Trophoblast cell (in vitro differentiated cells and primary cell): ENCODE measurements around the gene HOXB6.

Experiments
- DNase-seq, 2 donors: peaks; one replicate each; pipeline ENCODE4 v3.0.0-alpha.2; 2016
- H2AFZ ChIP-seq: 2 replicates; pipeline ENCODE4 v1.6.1; 2013; ENCODE audit warnings: low read length, moderate library complexity, mild to moderate bottlenecking; ENCODE audit not compliant: insufficient read depth, poor library complexity
- H2AK5ac ChIP-seq: 2 replicates; pipeline ENCODE4 v1.6.1; 2013; ENCODE audit warnings: mild to moderate bottlenecking, low read length
- H2BK120ac ChIP-seq: 2 replicates; pipeline ENCODE4 v1.6.1; 2013; ENCODE audit warnings: low read length, mild to moderate bottlenecking, moderate library complexity; ENCODE audit not compliant: insufficient read depth, poor library complexity
- H2BK12ac ChIP-seq: 2 replicates; pipeline ENCODE4 v1.6.1; 2013; ENCODE audit warnings: mild to moderate bottlenecking, low read length, moderate library complexity
- H2BK5ac ChIP-seq: 2 replicates; pipeline ENCODE4 v1.6.1; 2013; ENCODE audit warnings: low read length, low read depth, moderate library complexity, mild to moderate bottlenecking; ENCODE audit not compliant: poor library complexity
- H3K14ac ChIP-seq: 2 replicates; pipeline ENCODE4 v1.6.1; 2013; ENCODE audit warnings: mild to moderate bottlenecking, low read length
- H3K18ac ChIP-seq: 2 replicates; pipeline ENCODE4 v1.6.1; 2013; ENCODE audit warnings: mild to moderate bottlenecking, low read length
- H3K23ac ChIP-seq: 2 replicates; pipeline ENCODE4 v1.6.1; 2013; ENCODE audit warnings: low read length
- H3K27ac ChIP-seq: 2 replicates; pipeline ENCODE4 v1.5.1; 2013; ENCODE audit warnings: low read depth, mild to moderate bottlenecking, inconsistent platforms, low read length, moderate library complexity
- H3K27me3 ChIP-seq: 2 replicates; pipeline ENCODE4 v1.6.1; 2013; ENCODE audit warnings: inconsistent platforms, mild to moderate bottlenecking, low read length, moderate library complexity; ENCODE audit not compliant: insufficient read depth
- H3K36me3 ChIP-seq, 2 experiments: 1 replicate in 1 of 2; 2 replicates in 1 of 2; pipeline ENCODE4 v1.6.1; 2013; ENCODE audit warnings: low read length in 2 of 2, mild to moderate bottlenecking in 2 of 2, moderate library complexity in 1 of 2; ENCODE audit not compliant: insufficient read depth in 2 of 2, control insufficient read depth in 1 of 2
- H3K4ac ChIP-seq: 2 replicates; pipeline ENCODE4 v1.6.1; 2013; ENCODE audit warnings: low read depth, mild to moderate bottlenecking, low read length, moderate library complexity
- H3K4me1 ChIP-seq, 2 experiments: 1 replicate in 1 of 2; 2 replicates in 1 of 2; pipeline ENCODE4 v1.6.1; 2013; ENCODE audit warnings: low read length in 2 of 2, mild to moderate bottlenecking in 2 of 2, moderate library complexity in 1 of 2; ENCODE audit not compliant: insufficient read depth in 2 of 2, control insufficient read depth in 1 of 2
- H3K4me2 ChIP-seq: 2 replicates; pipeline ENCODE4 v1.6.1; 2013; ENCODE audit warnings: inconsistent platforms, mild to moderate bottlenecking, low read length, moderate library complexity
- H3K4me3 ChIP-seq: 2 replicates; pipeline ENCODE4 v1.5.1; 2013; ENCODE audit warnings: mild to moderate bottlenecking, low read depth, low read length, inconsistent platforms
- H3K79me1 ChIP-seq: one replicate; pipeline ENCODE4 v1.6.1; 2013; ENCODE audit warnings: low read length
- H3K79me2 ChIP-seq: 2 replicates; pipeline ENCODE4 v1.6.1; 2013; ENCODE audit warnings: low read length, mild to moderate bottlenecking; ENCODE audit not compliant: control insufficient read depth, insufficient read depth, poor library complexity
- H3K9ac ChIP-seq: 2 replicates; pipeline ENCODE4 v1.6.1; 2013; ENCODE audit warnings: mild to moderate bottlenecking, low read length
- H3K9me3 ChIP-seq: 2 replicates; pipeline ENCODE4 v1.6.1; 2013; ENCODE audit warnings: low read depth, mild to moderate bottlenecking, control low read depth, inconsistent platforms, low read length; ENCODE audit not compliant: insufficient read depth
- H4K12ac ChIP-seq: 2 replicates; pipeline ENCODE4 v1.6.1; 2013; ENCODE audit warnings: low read depth, mild to moderate bottlenecking, low read length, moderate library complexity
- H4K8ac ChIP-seq: 2 replicates; pipeline ENCODE4 v1.6.1; 2013; ENCODE audit warnings: low read depth, mild to moderate bottlenecking, low read length, moderate library complexity
- H4K91ac ChIP-seq: one replicate; pipeline ENCODE4 v1.6.1; 2013; ENCODE audit warnings: low read depth, mild to moderate bottlenecking, low read length, moderate library complexity
- WGBS: extraction: QIAGEN DNeasy Blood & Tissue Kit; methylation state at CpG from one replicate; pipeline ENCODE4 v1.1.7; 2013; ENCODE audit warnings: missing lambda C conversion rate; ENCODE audit not compliant: insufficient read length, insufficient coverage; ENCODE audit errors: extremely low coverage; 5-methylcytosine and 5-hydroxymethylcytosine counted together

The HOXB6 gene

DNA sequence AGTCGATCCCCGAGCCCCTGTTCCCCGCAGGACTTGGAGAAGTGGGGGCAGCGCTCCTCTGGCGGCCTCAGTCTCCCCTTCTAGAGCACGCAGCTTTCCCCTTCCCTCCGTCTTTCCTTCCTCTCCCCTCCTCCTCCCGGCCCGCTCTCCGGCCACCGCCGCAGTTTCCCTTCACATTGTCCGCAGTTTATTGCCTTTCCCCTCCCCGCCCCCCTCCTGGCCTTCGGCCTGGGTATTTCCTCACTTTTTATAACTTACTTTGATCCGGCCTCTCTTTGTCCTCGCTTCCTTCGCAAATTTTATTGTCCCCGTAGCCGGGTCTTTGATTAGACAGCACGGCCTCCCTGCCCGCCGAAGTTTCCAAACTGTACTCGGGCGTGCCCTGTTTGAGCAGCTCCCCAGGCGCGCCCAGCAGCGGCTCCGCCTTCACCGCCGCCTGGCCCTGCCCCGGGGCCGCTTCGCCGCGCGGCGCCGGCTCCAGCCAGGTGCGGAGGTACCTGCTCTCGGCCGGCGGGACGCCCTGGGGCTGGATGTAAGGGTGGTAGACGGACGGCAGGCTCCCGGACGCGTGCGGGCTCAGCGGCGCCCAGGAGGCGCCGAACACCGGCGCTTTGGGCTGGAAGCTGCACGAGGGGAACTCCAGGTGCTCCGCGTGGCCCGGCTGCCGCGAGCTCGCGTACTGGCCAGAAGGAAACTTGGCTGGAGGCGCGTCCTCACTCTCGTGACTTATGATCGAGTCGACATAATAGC, 20.9 kb upstream of the HOXB6 start:
- peak overlapping the region; percentile 69 for H2AFZ ChIP-seq
- no peak overlapping the region for H4K8ac ChIP-seq
- no peak overlapping the region for H4K91ac ChIP-seq
- H3K4ac ChIP-seq = no peak overlapping the region
- no peak overlapping the region for H2BK120ac ChIP-seq
- peaks cover 9% of the 10 kb centered on the region for H3K9me3 ChIP-seq
- peak overlapping the region; percentile 21 for H3K4me3 ChIP-seq
- H3K9ac ChIP-seq = no peak overlapping the region
- H2AK5ac ChIP-seq = no peak overlapping the region
- H3K14ac ChIP-seq = no peak overlapping the region
- no peak overlapping the region for H3K27ac ChIP-seq
- DNase-seq = peak; percentile 63 to 76
- H3K79me2 ChIP-seq = no peaks in the 10 kb centered on the region
- no peak overlapping the region for H2BK5ac ChIP-seq
- WGBS = no CpG with 5 or more reads among the region's 69 CpGs
- no peaks in the 10 kb centered on the region for H3K79me1 ChIP-seq
- H4K12ac ChIP-seq = no peak overlapping the region
- H2BK12ac ChIP-seq = no peak overlapping the region
- no peak overlapping the region for H3K18ac ChIP-seq
- H3K36me3 ChIP-seq = no peaks in the 10 kb centered on the region
- H3K27me3 ChIP-seq = peaks cover 95% of the 10 kb centered on the region
- no peak overlapping the region for H3K23ac ChIP-seq
- peaks cover 8 to 18% of the 10 kb centered on the region in 2 experiments for H3K4me1 ChIP-seq
- peak overlapping the region; percentile 83 for H3K4me2 ChIP-seq

DNA sequence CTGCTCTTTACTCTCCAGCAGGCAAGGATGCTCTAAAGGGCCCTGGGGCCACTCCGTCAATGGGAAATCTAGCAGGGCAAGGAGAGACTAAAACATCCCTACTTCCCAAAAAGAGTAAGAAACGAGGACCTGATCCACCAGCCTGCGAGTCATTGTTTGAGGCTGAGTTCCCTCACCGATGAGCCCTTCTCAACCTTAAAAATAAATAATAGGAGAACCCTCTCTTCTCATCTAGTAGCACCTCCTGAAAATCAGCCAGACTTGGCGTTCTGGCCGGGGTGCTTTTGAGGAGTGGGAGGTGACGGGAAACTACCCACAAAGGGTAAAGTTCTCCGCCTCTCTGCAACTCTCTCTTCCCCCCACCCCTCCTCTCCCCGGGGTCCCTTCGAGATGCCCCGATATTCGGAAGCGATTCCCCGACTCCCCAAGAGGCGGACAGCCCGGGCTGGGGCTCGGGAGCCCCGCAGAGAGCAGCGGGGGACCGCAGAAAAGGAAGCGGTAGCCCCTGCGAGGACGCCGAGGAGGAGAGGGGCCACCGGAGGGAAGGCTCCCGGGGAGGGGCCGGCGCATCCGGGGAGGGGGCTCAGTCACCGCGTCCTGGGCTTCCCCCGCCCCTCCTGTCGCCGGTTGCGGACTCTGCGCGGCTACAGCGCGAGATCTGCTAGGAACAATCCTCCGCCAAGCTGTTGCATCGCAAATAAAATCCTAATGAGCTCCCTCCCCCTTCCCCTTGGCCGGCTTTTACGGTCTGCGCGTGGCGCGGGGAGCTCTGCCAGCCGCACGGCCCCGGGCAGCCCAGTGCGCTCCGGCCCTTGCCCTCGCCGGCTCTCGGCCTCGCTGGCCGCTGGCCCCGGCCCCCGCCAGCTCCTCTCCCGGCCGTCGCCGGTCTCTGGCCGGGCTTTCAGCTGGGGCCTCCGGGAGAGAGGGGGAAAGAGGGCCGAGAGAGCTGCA, 20.0 kb upstream of the HOXB6 start:
- Histone ChIP-seq H3K36me3 (no peaks in the 10 kb centered on the region), H3K4me3 (peak overlapping the region; percentile 21), H3K23ac (no peak overlapping the region), H4K12ac (no peak overlapping the region), H4K8ac (no peak overlapping the region), H3K79me1 (no peaks in the 10 kb centered on the region), H4K91ac (no peak overlapping the region), H2BK12ac (no peak overlapping the region), H3K9ac (no peak overlapping the region), H3K18ac (no peak overlapping the region), H3K79me2 (no peaks in the 10 kb centered on the region), H3K27me3 (peaks cover 96% of the 10 kb centered on the region), H2BK5ac (no peak overlapping the region), H2AFZ (peak overlapping the region; percentile 69), H3K4me1 (peaks cover 8 to 18% of the 10 kb centered on the region in 2 experiments), H3K4me2 (peak overlapping the region; percentile 83), H2BK120ac (no peak overlapping the region), H3K4ac (no peak overlapping the region), H2AK5ac (no peak overlapping the region), H3K14ac (no peak overlapping the region), H3K27ac (no peak overlapping the region), H3K9me3 (peaks cover 13% of the 10 kb centered on the region)
- no peak for DNase-seq
- no CpG with 5 or more reads among the region's 66 CpGs for WGBS

DNA sequence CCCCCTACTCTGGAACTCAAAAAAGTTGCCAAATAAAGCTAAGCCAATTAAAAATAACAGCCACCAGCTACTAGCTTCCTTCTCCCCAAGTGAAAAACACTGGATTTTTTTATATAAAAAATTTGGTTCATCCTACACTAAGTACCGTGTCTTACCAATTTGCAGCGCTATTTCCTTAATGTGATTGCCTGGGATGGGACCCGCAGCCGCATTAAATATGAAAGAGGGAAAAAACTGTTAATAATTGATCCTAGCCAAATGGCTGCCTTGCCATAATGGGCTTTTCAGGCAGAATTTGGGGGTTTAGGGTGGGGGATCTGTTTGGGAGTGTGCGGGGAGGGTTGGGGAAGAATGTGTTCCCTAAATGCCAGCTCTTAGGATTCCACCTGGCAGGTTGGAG, 19.3 kb upstream of the HOXB6 start:
- WGBS = no CpG with 5 or more reads among the region's 5 CpGs
- Histone ChIP-seq H3K4me1 (peaks cover 8 to 18% of the 10 kb centered on the region in 2 experiments), H4K91ac (no peak overlapping the region), H3K4me3 (no peak overlapping the region), H2AK5ac (no peak overlapping the region), H3K18ac (no peak overlapping the region), H3K23ac (no peak overlapping the region), H4K8ac (no peak overlapping the region), H4K12ac (no peak overlapping the region), H3K27ac (no peak overlapping the region), H2AFZ (no peak overlapping the region), H3K14ac (no peak overlapping the region), H3K4me2 (no peak overlapping the region), H3K36me3 (no peaks in the 10 kb centered on the region), H2BK12ac (no peak overlapping the region), H3K9ac (no peak overlapping the region), H2BK120ac (no peak overlapping the region), H3K27me3 (peaks cover 98% of the 10 kb centered on the region), H3K79me1 (no peaks in the 10 kb centered on the region), H3K79me2 (no peaks in the 10 kb centered on the region), H2BK5ac (no peak overlapping the region), H3K4ac (no peak overlapping the region), H3K9me3 (peaks cover 13% of the 10 kb centered on the region)
- DNase-seq = no peak

DNA sequence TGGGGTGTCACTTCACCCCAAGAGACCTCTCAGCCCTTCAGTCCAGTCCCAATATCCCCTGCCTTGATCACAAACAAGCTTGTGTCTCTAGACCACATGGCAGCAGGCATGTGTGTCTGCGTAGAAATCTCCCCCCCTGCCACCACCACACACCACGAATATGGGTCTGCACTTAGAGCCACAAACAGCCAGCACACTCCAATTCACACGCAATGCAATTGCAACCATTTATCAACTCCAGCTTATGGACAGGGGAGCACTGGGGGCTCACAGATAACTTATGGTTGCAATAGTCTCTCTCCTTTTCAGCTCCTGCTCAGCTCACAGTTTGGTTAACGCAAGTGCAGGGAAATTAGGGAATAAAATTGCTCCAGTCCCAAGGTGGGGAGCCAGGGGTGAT, 18.8 kb upstream of the HOXB6 start:
- Histone ChIP-seq H3K36me3 (no peaks in the 10 kb centered on the region), H3K4me3 (no peak overlapping the region), H4K8ac (no peak overlapping the region), H3K18ac (no peak overlapping the region), H3K27me3 (peaks cover 97% of the 10 kb centered on the region), H2AK5ac (no peak overlapping the region), H2BK5ac (no peak overlapping the region), H3K4me1 (peaks cover 8 to 18% of the 10 kb centered on the region in 2 experiments), H4K12ac (no peak overlapping the region), H2AFZ (no peak overlapping the region), H4K91ac (no peak overlapping the region), H3K27ac (no peak overlapping the region), H3K23ac (no peak overlapping the region), H2BK12ac (no peak overlapping the region), H2BK120ac (no peak overlapping the region), H3K14ac (no peak overlapping the region), H3K9me3 (peaks cover 13% of the 10 kb centered on the region), H3K4ac (no peak overlapping the region), H3K79me1 (no peaks in the 10 kb centered on the region), H3K9ac (no peak overlapping the region), H3K79me2 (no peaks in the 10 kb centered on the region), H3K4me2 (no peak overlapping the region)
- no peak for DNase-seq
- WGBS = no CpG with 5 or more reads among the region's 4 CpGs
